Measurements from ENCODE around the gene ASB15.

Gene ASB15

DNA sequence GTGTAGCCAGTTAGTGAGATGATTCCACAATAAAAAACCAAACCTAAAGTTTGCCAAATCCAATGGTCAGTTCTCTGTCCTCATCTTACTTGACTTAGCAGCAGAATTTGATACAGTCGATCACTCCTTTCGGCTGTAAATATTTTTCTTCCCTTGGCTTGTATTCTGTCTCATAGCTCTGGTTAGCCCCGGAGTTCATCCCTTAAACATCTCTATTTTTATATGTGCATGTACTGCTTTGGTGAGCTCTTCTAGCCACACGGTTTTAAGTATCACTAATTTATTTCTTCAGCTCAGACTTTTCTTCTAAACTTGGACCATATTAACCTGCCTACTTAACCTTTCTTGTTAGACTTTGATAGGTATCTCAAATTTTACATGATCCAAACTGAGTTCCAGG, 17.8 kb upstream of the ASB15 start:
- no peaks in the 10 kb centered on the region for H3K4me1 ChIP-seq (ENCODE audit: control insufficient read depth, insufficient read depth, low read length)
- no peak for TF ChIP-seq ZNF248 (tag by site-specific recombination; IDR thresholded peaks at IDR 0.05)
- no peak for TF ChIP-seq REST (tag by site-specific recombination; IDR thresholded peaks at IDR 0.05)
- no peak for TF ChIP-seq ZNF645 (tag by site-specific recombination; IDR thresholded peaks at IDR 0.05)
- TF ChIP-seq ZNF747 (tag by site-specific recombination; IDR thresholded peaks at IDR 0.05), result no peak
- TF ChIP-seq, protein P1, sequence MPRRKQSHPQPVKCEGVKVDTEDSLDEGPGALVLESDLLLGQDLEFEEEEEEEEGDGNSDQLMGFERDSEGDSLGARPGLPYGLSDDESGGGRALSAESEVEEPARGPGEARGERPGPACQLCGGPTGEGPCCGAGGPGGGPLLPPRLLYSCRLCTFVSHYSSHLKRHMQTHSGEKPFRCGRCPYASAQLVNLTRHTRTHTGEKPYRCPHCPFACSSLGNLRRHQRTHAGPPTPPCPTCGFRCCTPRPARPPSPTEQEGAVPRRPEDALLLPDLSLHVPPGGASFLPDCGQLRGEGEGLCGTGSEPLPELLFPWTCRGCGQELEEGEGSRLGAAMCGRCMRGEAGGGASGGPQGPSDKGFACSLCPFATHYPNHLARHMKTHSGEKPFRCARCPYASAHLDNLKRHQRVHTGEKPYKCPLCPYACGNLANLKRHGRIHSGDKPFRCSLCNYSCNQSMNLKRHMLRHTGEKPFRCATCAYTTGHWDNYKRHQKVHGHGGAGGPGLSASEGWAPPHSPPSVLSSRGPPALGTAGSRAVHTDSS (tag by site-specific recombination; IDR thresholded peaks at IDR 0.05), result no peak
- no peak for TF ChIP-seq KLF8 (tag by site-specific recombination; IDR thresholded peaks at IDR 0.05)
- no peak overlapping the region for H3K27ac ChIP-seq (ENCODE audit: extremely low read depth, low read depth, low read length)
- no peaks in the 10 kb centered on the region for H3K9me3 ChIP-seq (ENCODE audit: control insufficient read depth, insufficient read depth, low read depth, low read length)
- ChIA-PET CTCF (interaction anchor here (0.6 to 2.3 kb wide), 5 partner anchors 31 to 125 kb away, joined by 3 to 11 read pairs (median 3); no protein-coding TSS in a partner anchor), POLR2A (no interaction called here)
- H3K36me3 ChIP-seq (ENCODE audit: control insufficient read depth in 2 of 2, insufficient read depth in 1 of 2, low read length in 2 of 2), result no peaks in the 10 kb centered on the region
- H3K4me3 ChIP-seq (ENCODE audit: low read depth, low read length), result no peak overlapping the region

DNA sequence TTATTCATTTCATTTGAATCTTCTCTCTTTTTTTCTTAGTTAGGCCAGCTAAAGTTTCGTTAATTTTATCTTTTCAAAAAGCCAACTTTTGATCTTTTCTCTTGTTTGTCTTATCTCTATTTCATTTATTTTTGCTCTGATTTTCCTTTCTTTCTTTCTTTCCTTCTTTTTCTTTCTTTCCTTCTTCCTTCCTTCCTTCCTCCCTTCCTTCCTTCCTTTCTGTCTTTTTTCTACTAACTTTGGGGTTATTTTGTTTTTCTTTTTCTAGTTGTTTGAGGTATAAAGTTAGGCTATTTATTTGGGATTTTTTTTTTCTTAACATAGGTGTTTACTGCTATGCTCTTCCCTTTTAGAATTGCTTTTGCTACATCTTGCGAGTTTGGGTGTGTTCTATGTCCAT, 13.2 kb upstream of the ASB15 start:
- POLR2A ChIA-PET, result no interaction called here
- CTCF ChIA-PET, result interaction anchor here (0.7 kb wide), 1 partner anchor 116 kb away, joined by 3 read pairs; no protein-coding TSS in a partner anchor
- H3K36me3 ChIP-seq (ENCODE audit: control insufficient read depth in 2 of 2, insufficient read depth in 1 of 2, low read length in 2 of 2), result no peaks in the 10 kb centered on the region
- no peaks in the 10 kb centered on the region for H3K4me1 ChIP-seq (ENCODE audit: control insufficient read depth, insufficient read depth, low read length)
- TF ChIP-seq ZNF366 (tag by site-specific recombination; conservative IDR thresholded peaks at IDR 0.05) (peak; percentile 42), ZNF175 (tag by site-specific recombination; IDR thresholded peaks at IDR 0.05) (no peak)
- H3K9me3 ChIP-seq (ENCODE audit: control insufficient read depth, insufficient read depth, low read depth, low read length), result no peaks in the 10 kb centered on the region
- H3K4me3 ChIP-seq (ENCODE audit: low read depth, low read length), result no peak overlapping the region
- no peak overlapping the region for H3K27ac ChIP-seq (ENCODE audit: extremely low read depth, low read depth, low read length)

DNA sequence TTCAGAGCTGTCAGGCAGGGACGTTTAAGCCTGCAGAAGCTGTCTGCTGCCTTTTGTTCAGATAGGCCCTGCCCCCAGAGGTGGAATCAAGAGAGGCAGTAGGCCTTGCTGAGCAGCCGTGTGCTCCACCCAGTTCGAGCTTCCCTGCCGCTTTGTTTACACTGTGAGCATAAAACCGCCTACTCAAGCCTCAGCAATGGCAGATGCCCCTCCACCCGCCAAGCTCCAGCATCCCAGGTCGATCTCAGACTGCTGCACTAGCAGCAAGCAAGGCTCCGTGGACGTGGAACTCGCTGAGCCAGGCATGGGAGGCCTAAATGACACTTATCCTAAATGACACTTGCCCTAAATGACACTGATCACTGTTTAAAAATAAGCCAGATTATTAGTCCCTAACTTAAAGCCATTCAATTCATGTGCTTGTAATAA, 6.8 kb upstream of the ASB15 start:
- no peak overlapping the region for H3K4me3 ChIP-seq (ENCODE audit: low read depth, low read length)
- no peak overlapping the region for H3K27ac ChIP-seq (ENCODE audit: extremely low read depth, low read depth, low read length)
- H3K4me1 ChIP-seq (ENCODE audit: control insufficient read depth, insufficient read depth, low read length), result no peaks in the 10 kb centered on the region
- POLR2A ChIA-PET, result no interaction called here
- no peaks in the 10 kb centered on the region for H3K9me3 ChIP-seq (ENCODE audit: control insufficient read depth, insufficient read depth, low read depth, low read length)
- no peaks in the 10 kb centered on the region for H3K36me3 ChIP-seq (ENCODE audit: control insufficient read depth in 2 of 2, insufficient read depth in 1 of 2, low read length in 2 of 2)
- CTCF ChIA-PET, result interaction anchor here (0.6 to 1.3 kb wide), 3 partner anchors 14 to 270 kb away, joined by 3 to 4 read pairs (median 3); no protein-coding TSS in a partner anchor
- TF ChIP-seq ZNF585B (tag by site-specific recombination; IDR thresholded peaks at IDR 0.05) (peak; percentile 81), ZNF174 (tag by site-specific recombination; IDR thresholded peaks at IDR 0.05) (no peak), YY2 (tag by site-specific recombination; IDR thresholded peaks at IDR 0.05) (no peak), ZBTB7A (tag by site-specific recombination; IDR thresholded peaks at IDR 0.05; ENCODE audit: low read depth) (no peak), ZNF768 (tag by site-specific recombination; IDR thresholded peaks at IDR 0.05) (no peak), ZBTB6 (tag by site-specific recombination; IDR thresholded peaks at IDR 0.05) (peak; percentile 70; the same call in 1 of the 2 replicates), MEIS1 (CRISPR knock-in tag; IDR thresholded peaks at IDR 0.05; ENCODE audit: borderline replicate concordance) (no peak), ZNF626 (tag by site-specific recombination; IDR thresholded peaks at IDR 0.05) (no peak), TCF7L2 (IDR thresholded peaks at IDR 0.05; ENCODE audit: borderline replicate concordance, low read depth, low read length) (no peak), ZNF169 (tag by site-specific recombination; IDR thresholded peaks at IDR 0.05) (no peak), ZIC2 (tag by site-specific recombination; IDR thresholded peaks at IDR 0.05) (no peak), ZNF175 (tag by site-specific recombination; IDR thresholded peaks at IDR 0.05) (no peak), HOXD13 (CRISPR knock-in tag; IDR thresholded peaks at IDR 0.05; ENCODE audit: borderline replicate concordance) (no peak), ZNF707 (tag by site-specific recombination; IDR thresholded peaks at IDR 0.05) (no peak), AEBP2 (tag by site-specific recombination; IDR thresholded peaks at IDR 0.05; ENCODE audit: borderline replicate concordance) (no peak), ZFP41 (tag by site-specific recombination; IDR thresholded peaks at IDR 0.05; ENCODE audit: borderline replicate concordance) (no peak), YY1 (tag by site-specific recombination; IDR thresholded peaks at IDR 0.05) (0 out of 2 replicates have a peak, but pooled peaks have one; percentile 17)

All from HEK293 (cell line).